WTC11 (cell line): ENCODE data around the gene RSPRY1. TPM values are rescaled to one million over a fixed set of nuclear protein-coding genes. Genes with fewer than 3 reads are reported as not detected.
A peak's percentile ranks its signal among the peaks of the same experiment; 100 is the strongest.

Source experiments
- ATF2 ChIP-seq: sonication (generic); formaldehyde crosslinking; IDR thresholded peaks from 2 replicates; pipeline ENCODE4 v1.8.1; 2022; ENCODE audit warnings: low read depth, missing genetic modification reagents, borderline replicate concordance
- E2F4 ChIP-seq: sonication (generic); formaldehyde crosslinking; IDR thresholded peaks from 2 replicates; pipeline ENCODE4 v1.8.1; 2022; ENCODE audit warnings: low read depth, mild to moderate bottlenecking, moderate library complexity, missing genetic modification reagents, borderline replicate concordance
- FOXK1 ChIP-seq: sonication (generic); formaldehyde crosslinking; IDR thresholded peaks from 2 replicates; pipeline ENCODE4 v1.8.0; 2022; ENCODE audit warnings: mild to moderate bottlenecking, moderate library complexity, missing genetic modification reagents
- GABPB1 ChIP-seq: sonication (generic); formaldehyde crosslinking; IDR thresholded peaks from 2 replicates; pipeline ENCODE4 v1.8.1; 2023; ENCODE audit warnings: mild to moderate bottlenecking, missing genetic modification reagents
- IRF2 ChIP-seq: sonication (generic); formaldehyde crosslinking; IDR thresholded peaks from 2 replicates; pipeline ENCODE4 v1.8.0; 2022; ENCODE audit warnings: low read depth, missing genetic modification reagents, borderline replicate concordance
- MXD4 ChIP-seq: fragments of 250-450 bp; sonication (Bioruptor Pico); IDR thresholded peaks from 2 replicates; pipeline ENCODE4 v1.8.0; 2021; ENCODE audit warnings: mild to moderate bottlenecking, moderate library complexity, borderline replicate concordance
- NR1H2 ChIP-seq: sonication (generic); formaldehyde crosslinking; IDR thresholded peaks from 2 replicates; pipeline ENCODE4 v1.9.0; 2021; ENCODE audit warnings: mild to moderate bottlenecking, moderate library complexity, missing genetic modification reagents
- SOX15 ChIP-seq: fragments of 250-450 bp; sonication (Bioruptor Pico); IDR thresholded peaks from 2 replicates; pipeline ENCODE4 v1.9.0; 2021; ENCODE audit warnings: mild to moderate bottlenecking
- SP1 ChIP-seq: sonication (generic); formaldehyde crosslinking; conservative IDR thresholded peaks from 2 replicates; pipeline ENCODE4 v1.8.1; 2022; ENCODE audit warnings: missing genetic modification reagents
- USF2 ChIP-seq: sonication (generic); formaldehyde crosslinking; IDR thresholded peaks from 2 replicates; pipeline ENCODE4 v1.8.1; 2023; ENCODE audit warnings: mild to moderate bottlenecking, missing genetic modification reagents, moderate library complexity
- ZNF121 ChIP-seq: sonication (generic); formaldehyde crosslinking; IDR thresholded peaks from 2 replicates; pipeline ENCODE4 v1.8.0; 2023; ENCODE audit warnings: missing genetic modification reagents
- ZNF232 ChIP-seq: sonication (generic); formaldehyde crosslinking; IDR thresholded peaks from 2 replicates; pipeline ENCODE4 v1.8.0; 2022; ENCODE audit warnings: mild to moderate bottlenecking, missing genetic modification reagents
- ZNF281 ChIP-seq: sonication (generic); formaldehyde crosslinking; IDR thresholded peaks from 2 replicates; pipeline ENCODE4 v1.8.0; 2023; ENCODE audit warnings: mild to moderate bottlenecking, missing genetic modification reagents
- ZNF317 ChIP-seq: sonication (generic); formaldehyde crosslinking; IDR thresholded peaks from 2 replicates; pipeline ENCODE4 v1.8.1; 2023; ENCODE audit warnings: low read depth, mild to moderate bottlenecking, moderate library complexity, missing genetic modification reagents, borderline replicate concordance
- ZNF416 ChIP-seq: fragments of 250-450 bp; sonication (Bioruptor Pico); IDR thresholded peaks from 2 replicates; pipeline ENCODE4 v1.9.0; 2021; ENCODE audit warnings: mild to moderate bottlenecking, inconsistent platforms
- ZNF532 ChIP-seq: fragments of 250-450 bp; sonication (Bioruptor Pico); IDR thresholded peaks from 2 replicates; pipeline ENCODE4 v1.9.0; 2021; ENCODE audit warnings: mild to moderate bottlenecking, borderline replicate concordance
- total RNA-seq: library from RNA; stranded (reverse); gene quantifications from 3 replicates; pipeline ENCODE4 v1.2.3, GENCODE V29; 2021
- TF ChIP-seq, protein P1 (sequence below): fragments of 250-450 bp; sonication (Bioruptor Pico); IDR thresholded peaks from 2 replicates; pipeline ENCODE4 v1.9.0; 2021; ENCODE audit warnings: mild to moderate bottlenecking
- TF ChIP-seq, protein P2 (sequence below): fragments of 250-450 bp; sonication (Bioruptor Pico); IDR thresholded peaks from 2 replicates; pipeline ENCODE4 v2.1.2; 2022; ENCODE audit warnings: mild to moderate bottlenecking, moderate library complexity
- TF ChIP-seq, protein P3 (sequence below): sonication (generic); formaldehyde crosslinking; IDR thresholded peaks from 2 replicates; pipeline ENCODE4 v1.8.1; 2022; ENCODE audit warnings: missing genetic modification reagents, borderline replicate concordance
- TF ChIP-seq, protein P4 (sequence below): sonication (generic); formaldehyde crosslinking; IDR thresholded peaks from 2 replicates; pipeline ENCODE4 v1.8.1; 2023; ENCODE audit warnings: mild to moderate bottlenecking, missing genetic modification reagents
- TF ChIP-seq, protein P5 (sequence below): sonication (generic); formaldehyde crosslinking; IDR thresholded peaks from 2 replicates; pipeline ENCODE4 v1.8.1; 2023; ENCODE audit warnings: mild to moderate bottlenecking, missing genetic modification reagents, moderate library complexity

Gene RSPRY1
- total RNA-seq, 1 experiment from 2014 or later, result 26.8 TPM

- TF ChIP-seq ATF2 (CRISPR knock-in tag) (peak; percentile 79; the same call in 1 of the 2 replicates), MXD4 (CRISPR knock-in tag) (no peak), SP1 (peak; percentile 87), E2F4 (CRISPR knock-in tag) (peak; percentile 87), ZNF232 (peak; percentile 69; the same call in 1 of the 2 replicates), ZNF416 (CRISPR knock-in tag) (no peak), IRF2 (CRISPR knock-in tag) (peak; percentile 69; the same call in 1 of the 2 replicates), ZNF532 (no peak), NR1H2 (CRISPR knock-in tag) (0 out of 2 replicates have a peak, but pooled peaks have one; percentile 54), ZNF121 (CRISPR knock-in tag) (no peak), ZNF281 (CRISPR knock-in tag) (peak; percentile 93), USF2 (peak; percentile 34; the same call in 1 of the 2 replicates), GABPB1 (CRISPR knock-in tag) (peak; percentile 64; the same call in 1 of the 2 replicates), ZNF317 (CRISPR knock-in tag) (0 out of 2 replicates have a peak, but pooled peaks have one; percentile 46), SOX15 (no peak), FOXK1 (CRISPR knock-in tag) (peak; percentile 82)
- TF ChIP-seq, protein P1, sequence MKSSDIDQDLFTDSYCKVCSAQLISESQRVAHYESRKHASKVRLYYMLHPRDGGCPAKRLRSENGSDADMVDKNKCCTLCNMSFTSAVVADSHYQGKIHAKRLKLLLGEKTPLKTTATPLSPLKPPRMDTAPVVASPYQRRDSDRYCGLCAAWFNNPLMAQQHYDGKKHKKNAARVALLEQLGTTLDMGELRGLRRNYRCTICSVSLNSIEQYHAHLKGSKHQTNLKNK, result no peak
- TF ChIP-seq, protein P2, sequence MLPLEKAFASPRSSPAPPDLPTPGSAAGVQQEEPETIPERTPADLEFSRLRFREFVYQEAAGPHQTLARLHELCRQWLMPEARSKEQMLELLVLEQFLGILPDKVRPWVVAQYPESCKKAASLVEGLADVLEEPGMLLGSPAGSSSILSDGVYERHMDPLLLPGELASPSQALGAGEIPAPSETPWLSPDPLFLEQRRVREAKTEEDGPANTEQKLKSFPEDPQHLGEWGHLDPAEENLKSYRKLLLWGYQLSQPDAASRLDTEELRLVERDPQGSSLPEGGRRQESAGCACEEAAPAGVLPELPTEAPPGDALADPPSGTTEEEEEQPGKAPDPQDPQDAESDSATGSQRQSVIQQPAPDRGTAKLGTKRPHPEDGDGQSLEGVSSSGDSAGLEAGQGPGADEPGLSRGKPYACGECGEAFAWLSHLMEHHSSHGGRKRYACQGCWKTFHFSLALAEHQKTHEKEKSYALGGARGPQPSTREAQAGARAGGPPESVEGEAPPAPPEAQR, result no peak
- TF ChIP-seq, protein P3, sequence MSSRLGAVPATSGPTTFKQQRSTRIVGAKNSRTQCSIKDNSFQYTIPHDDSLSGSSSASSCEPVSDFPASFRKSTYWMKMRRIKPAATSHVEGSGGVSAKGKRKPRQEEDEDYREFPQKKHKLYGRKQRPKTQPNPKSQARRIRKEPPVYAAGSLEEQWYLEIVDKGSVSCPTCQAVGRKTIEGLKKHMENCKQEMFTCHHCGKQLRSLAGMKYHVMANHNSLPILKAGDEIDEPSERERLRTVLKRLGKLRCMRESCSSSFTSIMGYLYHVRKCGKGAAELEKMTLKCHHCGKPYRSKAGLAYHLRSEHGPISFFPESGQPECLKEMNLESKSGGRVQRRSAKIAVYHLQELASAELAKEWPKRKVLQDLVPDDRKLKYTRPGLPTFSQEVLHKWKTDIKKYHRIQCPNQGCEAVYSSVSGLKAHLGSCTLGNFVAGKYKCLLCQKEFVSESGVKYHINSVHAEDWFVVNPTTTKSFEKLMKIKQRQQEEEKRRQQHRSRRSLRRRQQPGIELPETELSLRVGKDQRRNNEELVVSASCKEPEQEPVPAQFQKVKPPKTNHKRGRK, result no peak; the same call in 1 of the 2 replicates
- TF ChIP-seq, protein P4, sequence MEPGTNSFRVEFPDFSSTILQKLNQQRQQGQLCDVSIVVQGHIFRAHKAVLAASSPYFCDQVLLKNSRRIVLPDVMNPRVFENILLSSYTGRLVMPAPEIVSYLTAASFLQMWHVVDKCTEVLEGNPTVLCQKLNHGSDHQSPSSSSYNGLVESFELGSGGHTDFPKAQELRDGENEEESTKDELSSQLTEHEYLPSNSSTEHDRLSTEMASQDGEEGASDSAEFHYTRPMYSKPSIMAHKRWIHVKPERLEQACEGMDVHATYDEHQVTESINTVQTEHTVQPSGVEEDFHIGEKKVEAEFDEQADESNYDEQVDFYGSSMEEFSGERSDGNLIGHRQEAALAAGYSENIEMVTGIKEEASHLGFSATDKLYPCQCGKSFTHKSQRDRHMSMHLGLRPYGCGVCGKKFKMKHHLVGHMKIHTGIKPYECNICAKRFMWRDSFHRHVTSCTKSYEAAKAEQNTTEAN (CRISPR knock-in tag), result peak; percentile 95
- TF ChIP-seq, protein P5, sequence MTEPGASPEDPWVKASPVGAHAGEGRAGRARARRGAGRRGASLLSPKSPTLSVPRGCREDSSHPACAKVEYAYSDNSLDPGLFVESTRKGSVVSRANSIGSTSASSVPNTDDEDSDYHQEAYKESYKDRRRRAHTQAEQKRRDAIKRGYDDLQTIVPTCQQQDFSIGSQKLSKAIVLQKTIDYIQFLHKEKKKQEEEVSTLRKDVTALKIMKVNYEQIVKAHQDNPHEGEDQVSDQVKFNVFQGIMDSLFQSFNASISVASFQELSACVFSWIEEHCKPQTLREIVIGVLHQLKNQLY (CRISPR knock-in tag), result peak; percentile 86
These were observed 98.3 kb downstream of the RSPRY1 start, which contains the start of gene PLLP (continued) for GRCh38 chr16:57284209-57284951.
